PFSK-1 (cell line): ENCODE data around the gene ATXN1.

ENCODE experiments used
- FOXP2 ChIP-seq: optimal IDR thresholded peaks from 2 replicates; pipeline ENCODE3; 2011; ENCODE audit warnings: borderline replicate concordance, control low read depth, inconsistent platforms; ENCODE audit not compliant: insufficient read depth; ENCODE audit errors: extremely low read length, extremely low read depth
- POLR2AphosphoS5 ChIP-seq: IDR thresholded peaks from 2 replicates; pipeline ENCODE4 v1.6.1; 2012; ENCODE audit warnings: low read depth, mild to moderate bottlenecking, control low read depth, low read length, moderate library complexity
- REST ChIP-seq, 2 experiments: IDR thresholded peaks; 2 replicates each; pipeline versions ENCODE4 v1.6.1 to v1.8.0; 2011 to 2012; ENCODE audit warnings: low read depth in 2 of 2, low read length in 2 of 2, control low read depth in 1 of 2, inconsistent platforms in 1 of 2, mild to moderate bottlenecking in 1 of 2, moderate library complexity in 1 of 2; ENCODE audit not compliant: insufficient read depth in 1 of 2
- SIN3A ChIP-seq: IDR thresholded peaks from 2 replicates; pipeline ENCODE4 v1.6.1; 2012; ENCODE audit warnings: mild to moderate bottlenecking, low read length, moderate library complexity, borderline replicate concordance; ENCODE audit not compliant: insufficient read depth
- TAF1 ChIP-seq: IDR thresholded peaks from 2 replicates; pipeline ENCODE4 v1.6.1; 2012; ENCODE audit warnings: low read length, control low read depth, borderline replicate concordance; ENCODE audit not compliant: insufficient read depth

Gene ATXN1

GRCh38 chr6:16264785-16265184 is 496.5 kb downstream of the ATXN1 start:
- TF ChIP-seq REST (IDR thresholded peaks at IDR 0.05; ENCODE audit: insufficient read depth in 1 of 2, low read depth in 2 of 2, low read length in 2 of 2), result no peak
- no peak for TF ChIP-seq POLR2AphosphoS5
- TF ChIP-seq SIN3A, result no peak
- TF ChIP-seq TAF1, result no peak
- no peak for TF ChIP-seq FOXP2

- TF ChIP-seq REST (IDR thresholded peaks at IDR 0.05; ENCODE audit: insufficient read depth in 1 of 2, low read depth in 2 of 2, low read length in 2 of 2) (no peak), POLR2AphosphoS5 (no peak), FOXP2 (no peak), TAF1 (no peak), SIN3A (no peak)
These were observed 502.6 kb downstream of the ATXN1 start for GRCh38 chr6:16258709-16259075.

- TF ChIP-seq FOXP2 (peak; percentile 64), POLR2AphosphoS5 (no peak), SIN3A (no peak), TAF1 (no peak), REST (IDR thresholded peaks at IDR 0.05; ENCODE audit: insufficient read depth in 1 of 2, low read depth in 2 of 2, low read length in 2 of 2) (0 out of 4 replicates have a peak, but pooled peaks of 1 of the 2 experiments have one; percentile 22)
These were observed 503.1 kb downstream of the ATXN1 start for GRCh38 chr6:16257999-16258708.

- TF ChIP-seq SIN3A (no peak), FOXP2 (no peak), POLR2AphosphoS5 (no peak)
These were observed 504.5 kb downstream of the ATXN1 start for GRCh38 chr6:16256781-16257180.

- TF ChIP-seq FOXP2 (no peak), REST (IDR thresholded peaks at IDR 0.05; ENCODE audit: insufficient read depth in 1 of 2, low read depth in 2 of 2, low read length in 2 of 2) (no peak), SIN3A (no peak), TAF1 (no peak), POLR2AphosphoS5 (no peak)
These were observed 506.7 kb downstream of the ATXN1 start for GRCh38 chr6:16254535-16254934.
